GM12878 (cell line): ENCODE results near the gene LUM. TPM values are rescaled to one million over a fixed set of nuclear protein-coding genes. Genes with fewer than 3 reads are reported as not detected.

Source experiments
- ATF2 ChIP-seq: IDR thresholded peaks from 2 replicates; pipeline ENCODE4 v1.6.1; 2012; ENCODE audit warnings: low read length, inconsistent platforms
- MEF2B ChIP-seq: fragments of 450-650 bp; IDR thresholded peaks from 2 replicates; pipeline ENCODE4 v1.6.1; 2018; ENCODE audit warnings: mild to moderate bottlenecking, moderate library complexity; ENCODE audit not compliant: partially characterized antibody, poor library complexity, severe bottlenecking
- MXI1 ChIP-seq: fragments of 150-350 bp; IDR thresholded peaks from 2 replicates; pipeline ENCODE4 v1.6.1; 2011; ENCODE audit warnings: low read depth, mild to moderate bottlenecking, inconsistent platforms, low read length, improper control_type of control experiment
- PKNOX1 ChIP-seq: fragments of 450-650 bp; IDR thresholded peaks from 2 replicates; pipeline ENCODE4 v1.6.1; 2016; ENCODE audit warnings: mild to moderate bottlenecking
- SIN3A ChIP-seq: IDR thresholded peaks from 2 replicates; pipeline ENCODE4 v1.6.1; 2012; ENCODE audit warnings: low read depth, low read length, improper control_type of control experiment
- TCF3 ChIP-seq: IDR thresholded peaks from 2 replicates; pipeline ENCODE4 v1.6.1; 2012; ENCODE audit warnings: low read depth, mild to moderate bottlenecking, low read length, borderline replicate concordance; ENCODE audit not compliant: insufficient read depth
- ZNF207 ChIP-seq: fragments of 450-650 bp; IDR thresholded peaks from 2 replicates; pipeline ENCODE4 v1.6.1; 2014; ENCODE audit warnings: antibody characterized with exemption, mild to moderate bottlenecking, borderline replicate concordance
- ZNF217 ChIP-seq: fragments of 450-650 bp; IDR thresholded peaks from 2 replicates; pipeline ENCODE4 v1.6.1; 2017; ENCODE audit warnings: antibody characterized with exemption, mild to moderate bottlenecking
- polyA plus RNA-seq, 11 experiments: library from polyadenylated mRNA; depleted of rRNA in 4 of 11; unstranded in 6 of 11; stranded (reverse) in 5 of 11; fragments of >200 nt; fragmentation: Nextera tagmentation in 4 of 11; fragmentation: Illumina TruSeq in 1 of 11; extraction: Ambion mirVana in 4 of 11; extraction: Trizol in 1 of 11; gene quantifications; 1 replicate in 1 of 11; 2 replicates in 10 of 11; pipeline versions ENCODE4 v1.2.1 to v1.2.3, GENCODE V29; 2011 to 2016; ENCODE audit warnings: inconsistent platforms in 2 of 11, missing spikeins in 2 of 11, low read depth in 1 of 11
- total RNA-seq, 4 experiments: library from RNA; depleted of rRNA in 3 of 4; stranded (reverse); fragments of >200 nt in 3 of 4; fragmentation: Illumina TruSeq in 1 of 4; extraction: Trizol in 1 of 4; gene quantifications; 2 replicates each; pipeline versions ENCODE4 v1.2.1 to v1.2.3, GENCODE V29; 2013 to 2021
- TF ChIP-seq, protein P1 (sequence below): fragments of 450-650 bp; IDR thresholded peaks from 2 replicates; pipeline ENCODE4 v1.6.1; 2018; ENCODE audit warnings: mild to moderate bottlenecking, low read depth, moderate library complexity; ENCODE audit not compliant: partially characterized antibody
- TF ChIP-seq, protein P2 (sequence below): fragments of 450-650 bp; IDR thresholded peaks from 2 replicates; pipeline ENCODE4 v1.6.1; 2017; ENCODE audit warnings: mild to moderate bottlenecking

Gene LUM
- total and polyA plus RNA-seq, 10 of the 15 experiments (the other 5 are each of a cell fraction or from before 2014, with no cell fraction given), result 0.09 to 0.31 TPM; not detected in 8

DNA sequence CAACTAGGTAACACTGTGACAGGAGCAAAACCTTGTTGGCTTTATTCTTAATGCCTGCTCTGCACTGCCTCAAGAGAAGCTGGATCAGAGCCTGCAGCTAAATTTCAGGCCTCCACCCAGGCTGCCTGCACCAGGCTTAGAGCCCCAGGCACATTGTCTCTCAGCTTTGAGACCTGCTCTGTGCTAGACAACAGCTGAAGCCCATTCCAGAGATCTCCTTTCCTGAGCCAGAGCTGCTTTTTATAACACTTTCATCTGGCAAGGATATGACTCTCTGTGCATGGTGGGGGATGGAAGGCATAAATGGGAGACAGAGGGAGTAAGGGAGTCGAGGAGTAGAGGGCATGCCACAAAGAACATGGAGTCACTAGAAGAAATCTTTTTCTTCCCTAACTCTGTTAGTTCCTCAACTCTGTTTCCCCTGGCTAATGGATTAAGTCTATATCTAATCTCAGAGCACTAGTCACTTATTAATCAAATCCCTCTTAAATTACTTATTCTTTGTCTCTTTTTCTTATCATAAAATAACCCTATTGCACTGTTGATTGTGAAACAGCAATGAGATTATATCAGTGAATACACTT, 27.1 kb upstream of the LUM start (continued):
- no peak for TF ChIP-seq TCF3
- TF ChIP-seq MEF2B, result no peak
- TF ChIP-seq, protein P1, sequence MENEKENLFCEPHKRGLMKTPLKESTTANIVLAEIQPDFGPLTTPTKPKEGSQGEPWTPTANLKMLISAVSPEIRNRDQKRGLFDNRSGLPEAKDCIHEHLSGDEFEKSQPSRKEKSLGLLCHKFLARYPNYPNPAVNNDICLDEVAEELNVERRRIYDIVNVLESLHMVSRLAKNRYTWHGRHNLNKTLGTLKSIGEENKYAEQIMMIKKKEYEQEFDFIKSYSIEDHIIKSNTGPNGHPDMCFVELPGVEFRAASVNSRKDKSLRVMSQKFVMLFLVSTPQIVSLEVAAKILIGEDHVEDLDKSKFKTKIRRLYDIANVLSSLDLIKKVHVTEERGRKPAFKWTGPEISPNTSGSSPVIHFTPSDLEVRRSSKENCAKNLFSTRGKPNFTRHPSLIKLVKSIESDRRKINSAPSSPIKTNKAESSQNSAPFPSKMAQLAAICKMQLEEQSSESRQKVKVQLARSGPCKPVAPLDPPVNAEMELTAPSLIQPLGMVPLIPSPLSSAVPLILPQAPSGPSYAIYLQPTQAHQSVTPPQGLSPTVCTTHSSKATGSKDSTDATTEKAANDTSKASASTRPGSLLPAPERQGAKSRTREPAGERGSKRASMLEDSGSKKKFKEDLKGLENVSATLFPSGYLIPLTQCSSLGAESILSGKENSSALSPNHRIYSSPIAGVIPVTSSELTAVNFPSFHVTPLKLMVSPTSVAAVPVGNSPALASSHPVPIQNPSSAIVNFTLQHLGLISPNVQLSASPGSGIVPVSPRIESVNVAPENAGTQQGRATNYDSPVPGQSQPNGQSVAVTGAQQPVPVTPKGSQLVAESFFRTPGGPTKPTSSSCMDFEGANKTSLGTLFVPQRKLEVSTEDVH, result no peak
- no peak for TF ChIP-seq ZNF207
- TF ChIP-seq, protein P2, sequence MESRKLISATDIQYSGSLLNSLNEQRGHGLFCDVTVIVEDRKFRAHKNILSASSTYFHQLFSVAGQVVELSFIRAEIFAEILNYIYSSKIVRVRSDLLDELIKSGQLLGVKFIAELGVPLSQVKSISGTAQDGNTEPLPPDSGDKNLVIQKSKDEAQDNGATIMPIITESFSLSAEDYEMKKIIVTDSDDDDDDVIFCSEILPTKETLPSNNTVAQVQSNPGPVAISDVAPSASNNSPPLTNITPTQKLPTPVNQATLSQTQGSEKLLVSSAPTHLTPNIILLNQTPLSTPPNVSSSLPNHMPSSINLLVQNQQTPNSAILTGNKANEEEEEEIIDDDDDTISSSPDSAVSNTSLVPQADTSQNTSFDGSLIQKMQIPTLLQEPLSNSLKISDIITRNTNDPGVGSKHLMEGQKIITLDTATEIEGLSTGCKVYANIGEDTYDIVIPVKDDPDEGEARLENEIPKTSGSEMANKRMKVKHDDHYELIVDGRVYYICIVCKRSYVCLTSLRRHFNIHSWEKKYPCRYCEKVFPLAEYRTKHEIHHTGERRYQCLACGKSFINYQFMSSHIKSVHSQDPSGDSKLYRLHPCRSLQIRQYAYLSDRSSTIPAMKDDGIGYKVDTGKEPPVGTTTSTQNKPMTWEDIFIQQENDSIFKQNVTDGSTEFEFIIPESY, result no peak
- TF ChIP-seq MXI1, result no peak
- TF ChIP-seq SIN3A, result no peak
- TF ChIP-seq PKNOX1, result no peak
- TF ChIP-seq ATF2, result no peak
- no peak for TF ChIP-seq ZNF217
